Psoas muscle (tissue), 8 donors: ENCODE data around the gene FASLG. TPM values are rescaled to one million over a fixed set of nuclear protein-coding genes. Genes with fewer than 3 reads are reported as not detected.

Source experiments
- ATAC-seq, 4 donors: fragments of 200-7000 bp; cut with Tn5 transposase; one replicate each; pipeline ENCODE4 v1.9.1; 2020; ENCODE audit warnings: moderate library complexity in 3 of 4, mild to moderate bottlenecking in 2 of 4
- DNase-seq, 2 donors: peaks; one replicate each; pipeline ENCODE4 v3.0.0-alpha.2; 2020
- H3K27ac ChIP-seq: fragments of 200-600 bp; one replicate; pipeline ENCODE4 v1.8.0; 2022
- H3K27me3 ChIP-seq, 3 donors: fragments of 200-600 bp in 1 of 3; one replicate each; pipeline versions ENCODE4 v1.6.1 to v1.8.0; 2013 to 2022; ENCODE audit warnings: low read length in 2 of 3, mild to moderate bottlenecking in 2 of 3, moderate library complexity in 1 of 3; ENCODE audit not compliant: insufficient read depth in 3 of 3
- H3K36me3 ChIP-seq, 2 donors: fragments of 200-600 bp in 1 of 2; one replicate each; pipeline versions ENCODE4 v1.6.1 to v1.8.0; 2013 to 2022; ENCODE audit warnings: low read depth in 1 of 2, mild to moderate bottlenecking in 1 of 2, moderate library complexity in 1 of 2; ENCODE audit not compliant: insufficient read depth in 1 of 2
- H3K4me1 ChIP-seq: fragments of 200-600 bp; one replicate; pipeline ENCODE4 v1.8.0; 2022
- H3K4me3 ChIP-seq: fragments of 200-600 bp; one replicate; pipeline ENCODE4 v1.8.0; 2022; ENCODE audit warnings: mild to moderate bottlenecking
- H3K9me3 ChIP-seq: fragments of 200-600 bp; one replicate; pipeline ENCODE4 v1.8.0; 2022
- WGBS, 3 donors: extraction: QIAGEN DNeasy Blood & Tissue Kit; methylation state at CpG; one replicate each; pipeline versions ENCODE4 v1.1.6 to v1.1.7; 2013; 5-methylcytosine and 5-hydroxymethylcytosine counted together
- intact Hi-C, 2 donors: fragments of 100-400 bp; cut with DNase I; formaldehyde crosslinking; loops; one replicate each; pipeline versions ENCODE4 v1.11.0 to v1.14.2; 2022
- polyA plus RNA-seq, 3 donors: library from polyadenylated mRNA; stranded (reverse); fragments of 200-250 nt; gene quantifications; one replicate each; pipeline ENCODE4 v1.2.3, GENCODE V29; 2013
- total RNA-seq, 4 donors: library from RNA; stranded (reverse); fragmentation: NEBNext Ultra II Directional in 2 of 4; extraction: Animal tissue kit (Norgen Biotek cat#: 25700) in 2 of 4; gene quantifications; one replicate each; pipeline versions ENCODE4 v1.2.1 to v1.2.4, GENCODE V29; 2021 to 2023
- TF ChIP-seq, protein P1 (sequence below): fragments of 200-600 bp; IDR thresholded peaks from one replicate; pipeline ENCODE4 v1.8.0; 2022; ENCODE audit warnings: antibody characterized with exemption
- donor health status: healthy with polysubstance abuse.
- donor health status: DM: no; HTN: no; CAD: no; lungs with moderate emphysema.
- donor health status: Bipolar disorder and iron deficiency.
- donor health status: healthy.
- donor health status: DM: yes; HTN: yes; CAD: no.
- donor health status: DM: no; HTN: no; CAD: no.
- donor health status: DM: no; HTN: no; CAD: no.
- donor health status: DM: yes; HTN: yes; CAD: no.

Gene FASLG
- total and polyA plus RNA-seq, 7 donors, result 0.17 TPM; not detected in 6

DNA sequence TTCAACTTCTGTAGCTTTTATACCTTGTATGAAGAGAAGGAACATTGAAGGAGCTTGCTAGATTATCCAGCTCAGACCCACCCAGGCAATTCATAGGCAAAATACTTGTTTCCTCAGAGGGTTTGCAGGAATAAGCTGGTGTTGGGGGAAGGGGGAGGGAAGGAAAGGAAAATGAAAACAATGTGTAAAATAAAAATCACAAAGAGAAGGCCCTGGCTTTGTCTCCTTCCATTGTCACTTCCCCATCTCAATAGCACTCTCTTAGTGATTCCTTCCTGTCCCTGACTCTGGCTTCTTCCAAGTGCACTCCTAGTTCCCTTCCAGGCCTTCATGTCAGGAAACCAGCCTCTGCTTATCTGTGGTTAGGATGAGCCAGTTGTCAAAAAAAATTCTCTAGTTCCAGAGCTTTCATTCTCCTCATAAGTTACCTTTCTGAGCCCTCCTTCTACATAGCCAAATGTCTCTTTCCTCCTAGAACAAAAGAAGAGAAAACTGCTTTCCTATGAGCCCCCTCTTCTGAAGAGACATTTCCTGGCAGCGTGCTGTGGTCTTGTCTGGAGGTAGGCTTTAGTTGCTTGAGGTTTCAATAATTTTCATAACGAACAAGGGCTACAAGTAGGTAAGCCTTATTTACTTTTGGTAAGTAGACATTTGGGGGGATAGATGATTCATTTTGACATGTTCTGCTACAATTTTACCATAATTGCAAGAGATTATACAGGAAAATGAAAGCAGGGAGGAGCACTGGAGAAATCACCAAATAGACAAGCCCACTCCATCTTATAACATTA, 45.7 kb downstream of the FASLG start:
- Histone ChIP-seq H3K4me3 (no peak overlapping the region), H3K27ac (no peak overlapping the region), H3K9me3 (no peaks in the 10 kb centered on the region), H3K4me1 (peaks cover under 1% of the 10 kb centered on the region), H3K27me3 (peaks cover 0 to 4% (median 0%) of the 10 kb centered on the region in 3 donors), H3K36me3 (no peaks in the 10 kb centered on the region)
- ATAC-seq, result no peak
- no peak for DNase-seq
- intact Hi-C loops, result no loop called here
- TF ChIP-seq, protein P1, sequence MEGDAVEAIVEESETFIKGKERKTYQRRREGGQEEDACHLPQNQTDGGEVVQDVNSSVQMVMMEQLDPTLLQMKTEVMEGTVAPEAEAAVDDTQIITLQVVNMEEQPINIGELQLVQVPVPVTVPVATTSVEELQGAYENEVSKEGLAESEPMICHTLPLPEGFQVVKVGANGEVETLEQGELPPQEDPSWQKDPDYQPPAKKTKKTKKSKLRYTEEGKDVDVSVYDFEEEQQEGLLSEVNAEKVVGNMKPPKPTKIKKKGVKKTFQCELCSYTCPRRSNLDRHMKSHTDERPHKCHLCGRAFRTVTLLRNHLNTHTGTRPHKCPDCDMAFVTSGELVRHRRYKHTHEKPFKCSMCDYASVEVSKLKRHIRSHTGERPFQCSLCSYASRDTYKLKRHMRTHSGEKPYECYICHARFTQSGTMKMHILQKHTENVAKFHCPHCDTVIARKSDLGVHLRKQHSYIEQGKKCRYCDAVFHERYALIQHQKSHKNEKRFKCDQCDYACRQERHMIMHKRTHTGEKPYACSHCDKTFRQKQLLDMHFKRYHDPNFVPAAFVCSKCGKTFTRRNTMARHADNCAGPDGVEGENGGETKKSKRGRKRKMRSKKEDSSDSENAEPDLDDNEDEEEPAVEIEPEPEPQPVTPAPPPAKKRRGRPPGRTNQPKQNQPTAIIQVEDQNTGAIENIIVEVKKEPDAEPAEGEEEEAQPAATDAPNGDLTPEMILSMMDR, result no peak
- 77 to 84% (median 79%) methylated on average over 2 of the region's 2 CpGs for WGBS, 3 donors

DNA sequence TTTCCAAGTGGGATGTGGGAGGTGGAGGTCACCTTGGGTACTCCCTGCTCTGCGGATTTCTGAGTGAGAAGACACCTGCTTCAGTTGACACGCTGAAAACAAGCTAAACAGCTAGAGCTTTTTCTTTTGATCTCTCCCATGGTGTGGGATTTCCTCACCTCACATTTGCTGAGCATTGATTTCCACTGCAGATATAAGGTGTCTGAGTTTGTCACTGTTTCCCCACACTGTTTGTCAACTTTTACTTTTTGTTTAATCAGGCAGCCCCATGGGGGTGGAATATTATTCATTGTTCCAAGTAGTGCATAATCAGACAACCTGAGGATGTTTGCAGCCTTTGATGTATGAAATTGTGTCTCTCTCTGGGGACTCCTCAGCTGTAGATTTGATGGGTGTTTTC, 49.5 kb downstream of the FASLG start:
- WGBS, 3 donors, result 22 to 27% (median 24%) methylated on average over 2 of the region's 2 CpGs
- intact Hi-C loops, result no loop called here
- Histone ChIP-seq H3K27me3 (peaks cover 0 to 4% (median 0%) of the 10 kb centered on the region in 3 donors), H3K9me3 (no peaks in the 10 kb centered on the region), H3K4me1 (no peaks in the 10 kb centered on the region), H3K36me3 (no peaks in the 10 kb centered on the region), H3K4me3 (no peak overlapping the region), H3K27ac (no peak overlapping the region)
- no peak for ATAC-seq
- no peak for DNase-seq
- TF ChIP-seq, protein P1, result no peak

DNA sequence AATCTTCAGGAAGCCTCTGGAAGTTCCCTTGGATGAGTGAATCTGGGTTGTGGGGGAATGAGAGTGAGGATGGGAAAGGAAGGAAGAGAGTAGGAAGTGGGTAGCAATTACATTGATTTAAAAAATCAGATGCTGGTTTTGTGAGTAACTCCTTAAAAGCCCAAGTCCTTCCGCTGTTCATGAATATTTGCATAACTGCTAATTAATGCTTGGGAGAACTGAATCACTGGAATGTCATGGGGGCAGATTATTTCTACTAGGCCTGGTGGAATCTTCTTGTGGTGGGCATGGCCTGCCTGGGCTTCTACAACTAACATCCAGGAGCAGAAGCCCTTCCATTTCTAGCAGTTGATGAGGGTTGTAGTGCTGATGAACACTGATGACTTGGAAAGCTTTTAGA, 52.7 kb downstream of the FASLG start:
- H3K36me3 ChIP-seq, result no peaks in the 10 kb centered on the region
- ATAC-seq, result no peak
- H3K27ac ChIP-seq, result no peak overlapping the region
- H3K27me3 ChIP-seq, result peaks cover 0 to 4% (median 0%) of the 10 kb centered on the region in 3 donors
- 89 to 97% (median 94%) methylated on average over 1 of the region's 1 CpG for WGBS, 3 donors
- TF ChIP-seq, protein P1, result no peak
- no peaks in the 10 kb centered on the region for H3K9me3 ChIP-seq
- DNase-seq, result no peak
- no peak overlapping the region for H3K4me3 ChIP-seq
- intact Hi-C loops, result no loop called here
- H3K4me1 ChIP-seq, result no peaks in the 10 kb centered on the region

DNA sequence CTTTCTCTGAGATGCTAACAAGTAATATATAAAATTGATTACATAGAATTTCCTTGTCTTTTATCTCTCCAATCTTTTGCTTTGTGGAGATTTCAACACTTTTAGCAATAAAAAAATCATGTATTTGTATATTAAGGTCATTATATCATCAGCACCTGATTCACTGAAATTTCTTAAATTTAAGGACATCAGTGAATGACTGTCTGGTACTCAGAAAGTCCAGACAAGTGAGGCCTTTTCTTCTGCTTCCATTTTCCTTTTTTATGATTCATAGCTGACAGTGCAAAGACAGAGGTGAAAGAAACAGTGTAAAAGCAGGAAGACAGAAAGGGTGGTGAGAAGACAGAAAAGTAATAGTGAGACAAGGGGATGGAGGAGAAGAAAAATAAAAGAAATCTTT, 54.6 kb downstream of the FASLG start:
- no peak for ATAC-seq
- Histone ChIP-seq H3K9me3 (no peaks in the 10 kb centered on the region), H3K36me3 (no peaks in the 10 kb centered on the region), H3K4me3 (no peak overlapping the region), H3K4me1 (no peaks in the 10 kb centered on the region), H3K27me3 (no peaks in the 10 kb centered on the region), H3K27ac (no peak overlapping the region)
- no peak for DNase-seq
- TF ChIP-seq, protein P1, result no peak
- intact Hi-C loops, result no loop called here

Other genes with a start within 250 kb of the FASLG start
- gene C1orf105, start 238.4 kb upstream of the FASLG start, total RNA-seq, result 10 to 100 TPM in 2 of 4 donors, 1 to 10 TPM in 1, not detected in 1; 2.9 to 17.3 (median 13.5) TPM
- gene C1orf105, start 238.4 kb upstream of the FASLG start, polyA plus RNA-seq, result under 1 TPM; 0.18 to 0.31 (median 0.22) TPM
- 10 to 100 TPM; 10.8 to 13.8 (median 12.7) TPM for gene PIGC, start 215.0 kb upstream of the FASLG start, total RNA-seq
- 10 to 100 TPM; 16.6 to 24.7 (median 22.6) TPM for gene PIGC, start 215.0 kb upstream of the FASLG start, polyA plus RNA-seq
- 1 to 10 TPM; 6.2 to 8.2 (median 7.0) TPM for gene SUCO, start 126.0 kb upstream of the FASLG start, total RNA-seq
- 1 to 10 TPM; 2.6 to 6.9 (median 4.9) TPM for gene SUCO, start 126.0 kb upstream of the FASLG start, polyA plus RNA-seq